ENCODE measurements around the gene CENPI.
"Not testable (repeated sequence)": the region's sequence is repeated elsewhere in the genome, so short reads cannot be mapped to it uniquely, and the experiment has no call there.

CENPI gene, protein sequence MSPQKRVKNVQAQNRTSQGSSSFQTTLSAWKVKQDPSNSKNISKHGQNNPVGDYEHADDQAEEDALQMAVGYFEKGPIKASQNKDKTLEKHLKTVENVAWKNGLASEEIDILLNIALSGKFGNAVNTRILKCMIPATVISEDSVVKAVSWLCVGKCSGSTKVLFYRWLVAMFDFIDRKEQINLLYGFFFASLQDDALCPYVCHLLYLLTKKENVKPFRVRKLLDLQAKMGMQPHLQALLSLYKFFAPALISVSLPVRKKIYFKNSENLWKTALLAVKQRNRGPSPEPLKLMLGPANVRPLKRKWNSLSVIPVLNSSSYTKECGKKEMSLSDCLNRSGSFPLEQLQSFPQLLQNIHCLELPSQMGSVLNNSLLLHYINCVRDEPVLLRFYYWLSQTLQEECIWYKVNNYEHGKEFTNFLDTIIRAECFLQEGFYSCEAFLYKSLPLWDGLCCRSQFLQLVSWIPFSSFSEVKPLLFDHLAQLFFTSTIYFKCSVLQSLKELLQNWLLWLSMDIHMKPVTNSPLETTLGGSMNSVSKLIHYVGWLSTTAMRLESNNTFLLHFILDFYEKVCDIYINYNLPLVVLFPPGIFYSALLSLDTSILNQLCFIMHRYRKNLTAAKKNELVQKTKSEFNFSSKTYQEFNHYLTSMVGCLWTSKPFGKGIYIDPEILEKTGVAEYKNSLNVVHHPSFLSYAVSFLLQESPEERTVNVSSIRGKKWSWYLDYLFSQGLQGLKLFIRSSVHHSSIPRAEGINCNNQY

GRCh38 chrX:101097546-101098453, at the start of gene CENPI:
Gene CENPI (plus strand): TSS chrX:101098204. CDS start chrX:101101071, 2,867 bp downstream.
- peak; percentile 83 for DNase-seq

DNA sequence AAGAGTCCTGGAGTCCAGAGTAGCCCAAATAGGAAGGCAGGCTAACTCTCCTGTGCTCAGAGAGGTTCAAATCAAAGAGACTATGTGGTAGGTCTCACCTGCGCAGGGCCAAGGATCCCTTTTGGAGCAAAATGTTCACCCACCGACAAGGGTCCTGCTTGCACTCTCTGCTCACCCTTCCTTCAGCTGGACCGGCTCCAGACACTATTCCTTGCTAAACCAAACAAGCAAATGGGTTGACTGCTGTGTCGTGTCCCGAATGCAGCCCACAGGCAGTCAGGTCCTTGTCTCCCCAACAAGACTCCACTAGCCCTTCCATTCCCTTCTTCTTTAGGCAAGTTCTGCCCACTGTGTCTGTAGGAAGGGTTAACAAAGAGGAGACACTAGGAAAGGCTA, 46.9 kb upstream of the CENPI start:
- no peak for DNase-seq

GRCh38 chrX:101051549-101052302, 46.3 kb upstream of the CENPI start, which contains the start of gene TRMT2B:
Gene TRMT2B (minus strand): TSS chrX:101052111. CDS start chrX:101042289, 9,822 bp downstream.
- peak; percentile 71 for DNase-seq

GRCh38 chrX:101056551-101056950, 41.5 kb upstream of the CENPI start:
- DNase-seq: not testable (repeated sequence)

DNA sequence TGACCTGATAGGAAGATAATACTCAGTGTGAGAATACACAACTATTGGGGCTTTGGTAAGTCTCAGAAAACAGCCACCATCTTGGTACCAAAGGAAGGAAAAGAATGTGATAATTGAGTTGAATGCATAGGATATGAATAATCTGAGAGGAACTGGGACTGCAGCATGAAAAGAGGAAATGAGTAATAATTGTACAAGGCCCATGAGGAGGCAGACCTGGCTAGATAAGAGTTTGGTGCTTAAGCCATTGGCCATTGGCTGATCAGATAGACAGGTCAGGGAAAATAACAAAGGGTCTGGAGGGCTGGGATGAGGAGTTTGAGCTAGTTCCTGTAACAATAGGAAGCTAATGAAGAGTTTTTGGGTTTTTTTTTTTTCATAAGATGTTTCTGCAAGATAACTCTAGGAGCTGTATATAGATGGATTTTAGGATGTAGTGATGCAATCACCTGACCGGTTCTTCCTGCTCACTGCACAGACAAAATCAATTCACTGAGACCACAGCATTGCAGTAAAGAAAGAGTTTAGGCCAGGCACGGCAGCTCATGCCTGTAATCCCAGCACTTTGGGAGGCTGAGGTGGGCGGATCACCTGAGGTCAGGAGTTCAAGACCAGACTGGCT, 40.8 kb upstream of the CENPI start:
- DNase-seq: no peak

- DNase-seq: no peak
These were observed 35.8 kb upstream of the CENPI start for GRCh38 chrX:101062176-101062575.

DNA sequence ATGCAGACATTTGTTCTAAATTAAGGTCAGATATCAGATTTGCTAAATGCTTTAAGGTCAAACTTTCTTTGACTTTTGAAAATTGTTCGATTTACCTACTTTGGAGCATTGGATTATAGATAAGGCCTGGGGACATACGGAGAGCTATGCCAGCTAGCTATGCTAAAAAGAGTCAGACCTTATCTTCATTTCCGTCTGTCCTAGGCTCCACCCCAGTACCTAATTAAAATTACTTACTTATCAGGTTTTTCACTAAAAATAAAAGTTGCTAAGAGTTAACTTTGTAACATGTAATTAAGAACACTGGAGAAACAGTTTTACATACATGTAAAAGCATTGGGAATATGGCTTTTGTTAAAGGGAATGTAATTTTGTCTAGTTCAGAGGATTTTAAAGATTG, 26.4 kb upstream of the CENPI start:
- no peak for DNase-seq

- no peak for DNase-seq
These were observed 19.0 kb upstream of the CENPI start, which contains the start of gene TMEM35A for GRCh38 chrX:101078716-101079598. Gene TMEM35A (plus strand): TSS chrX:101078879. CDS start chrX:101079003, 124 bp downstream.

GRCh38 chrX:101079736-101080270, 18.2 kb upstream of the CENPI start:
- DNase-seq: no peak

DNA sequence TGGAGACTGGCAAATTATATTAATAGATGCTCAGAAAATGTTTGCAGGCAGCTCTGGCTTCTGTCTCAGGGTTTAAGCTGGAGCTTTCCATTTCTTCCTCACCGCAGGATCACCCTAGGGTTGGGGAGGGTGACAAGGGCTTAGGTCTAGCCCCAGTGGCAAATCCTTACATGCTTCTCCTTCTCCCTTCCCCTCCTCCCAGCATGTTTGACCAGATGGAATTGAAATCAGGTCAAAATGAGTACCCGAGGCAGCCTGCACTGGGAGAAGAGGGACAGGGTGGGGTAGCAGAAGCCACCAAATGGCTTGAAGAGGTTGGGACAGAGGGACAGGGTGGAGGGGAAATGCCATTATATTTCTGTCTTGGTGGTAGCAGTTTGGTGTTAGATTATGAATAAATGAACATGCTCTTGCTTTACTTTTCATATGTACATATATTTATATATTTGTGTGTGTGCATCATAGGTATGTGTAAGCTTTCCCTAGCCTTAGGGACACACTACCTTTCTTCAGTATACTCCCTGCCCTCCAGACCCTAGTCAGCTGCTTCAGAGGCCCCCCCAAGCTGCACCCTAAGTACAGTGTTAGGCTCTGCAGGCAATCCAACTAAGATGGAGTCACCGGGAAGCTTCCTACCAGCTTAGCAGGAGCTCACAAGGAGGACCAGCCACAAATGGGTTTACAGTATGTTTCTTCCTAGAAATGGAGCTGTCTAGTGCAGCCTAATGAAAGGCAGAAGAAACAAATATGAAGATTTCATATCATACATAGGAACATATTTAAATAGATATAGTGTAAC, 17.5 kb upstream of the CENPI start:
- DNase-seq: no peak

- no peak for DNase-seq
These were observed 16.8 kb upstream of the CENPI start for GRCh38 chrX:101081231-101081630.

DNA sequence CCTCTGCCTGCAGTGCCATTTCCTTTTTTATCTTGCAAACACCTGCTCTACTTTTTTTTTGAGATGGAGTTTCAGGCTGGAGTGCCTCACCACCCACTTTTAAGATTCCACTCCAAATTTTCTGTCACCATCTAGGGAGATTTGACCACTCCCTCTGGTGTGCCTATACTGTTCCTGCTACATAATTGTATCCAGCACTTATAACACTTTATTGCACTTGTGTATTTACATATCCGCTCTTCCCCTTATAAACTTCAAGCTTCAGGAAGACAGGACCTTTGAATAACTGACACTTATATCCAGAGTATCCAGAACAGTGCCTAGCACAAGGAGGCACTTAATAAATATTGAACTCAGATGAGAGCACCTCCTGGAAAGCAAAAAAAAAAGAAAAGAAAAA, 6.2 kb upstream of the CENPI start:
- DNase-seq: no peak

DNA sequence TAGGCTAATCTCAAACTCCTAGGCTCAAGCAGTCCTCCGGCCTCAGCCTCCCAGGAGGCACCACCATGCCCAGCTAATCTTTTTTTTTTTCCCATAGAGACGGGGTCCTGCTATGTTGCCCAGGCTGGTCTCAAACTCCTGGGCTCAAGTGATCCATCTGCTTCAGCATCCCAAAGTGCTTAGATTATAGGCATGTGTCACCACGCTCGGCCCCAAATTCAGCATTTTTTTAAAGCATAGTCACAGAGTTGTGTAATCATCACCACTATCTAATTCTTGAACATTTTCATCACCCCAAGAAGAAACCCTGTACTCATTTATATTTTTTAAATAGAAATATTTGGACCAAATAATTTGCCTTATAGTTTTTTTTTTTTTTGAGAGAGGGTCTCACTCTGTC, 10.3 kb downstream of the CENPI start:
- DNase-seq: no peak

DNA sequence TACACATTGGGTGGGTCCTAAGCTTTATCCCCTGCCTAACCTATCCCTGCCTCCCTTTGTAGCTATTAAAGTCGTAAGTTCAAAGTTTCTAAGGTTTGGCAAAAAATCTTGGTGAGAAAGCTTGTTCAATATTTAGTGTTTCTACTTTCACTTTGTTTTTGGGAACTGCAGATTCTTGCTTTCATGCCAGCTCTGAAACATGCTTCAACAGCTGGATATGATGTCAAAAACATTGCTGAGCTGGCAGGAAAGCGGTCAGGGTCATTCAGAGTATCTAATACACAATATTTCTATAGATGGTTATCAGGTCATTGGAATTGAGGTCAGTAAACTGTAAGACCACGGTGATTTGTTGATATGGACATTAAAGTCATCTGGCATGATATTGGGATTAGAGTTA, 19.7 kb downstream of the CENPI start:
- DNase-seq: no peak

GRCh38 chrX:101136235-101136634, 38.2 kb downstream of the CENPI start:
- no peak for DNase-seq

Measured in activated T-cell treated with anti-CD3 and anti-CD28 coated beads for 4 hours (primary cell).